Breast epithelium (tissue), 4 donors: Measurements from ENCODE around the gene LTB4R2. TPM values are rescaled to one million over a fixed set of nuclear protein-coding genes. Genes with fewer than 3 reads are reported as not detected.

Source experiments
- DNase-seq, 2 donors: peaks; one replicate each; pipeline ENCODE4 v3.0.0-alpha.2; 2019; ENCODE audit warnings: low spot score in 2 of 2
- H3K27ac ChIP-seq, 2 donors: fragments of 200-600 bp; sonication (generic) in 1 of 2; one replicate each; pipeline ENCODE4 v1.5.1; 2016 to 2019; ENCODE audit warnings: mild to moderate bottlenecking in 1 of 2
- H3K27me3 ChIP-seq, 2 donors: fragments of 200-600 bp; sonication (generic) in 1 of 2; one replicate each; pipeline versions ENCODE4 v1.5.1 to v1.6.0; 2017 to 2019; ENCODE audit warnings: control low read depth in 1 of 2, mild to moderate bottlenecking in 1 of 2
- H3K36me3 ChIP-seq: fragments of 200-600 bp; one replicate; pipeline ENCODE4 v1.5.1; 2019
- H3K4me1 ChIP-seq, 2 donors: fragments of 200-600 bp; sonication (generic); one replicate each; pipeline ENCODE4 v1.5.1; 2016 to 2019; ENCODE audit warnings: control low read depth in 1 of 2
- H3K4me3 ChIP-seq, 3 donors: fragments of 200-600 bp; sonication (generic); 1 replicate in 2 of 3; 2 replicates in 1 of 3; pipeline ENCODE4 v1.5.1; 2016 to 2019; ENCODE audit warnings: mild to moderate bottlenecking in 3 of 3, moderate library complexity in 2 of 3
- H3K9me3 ChIP-seq, 2 donors: fragments of 200-600 bp; sonication (generic) in 1 of 2; one replicate each; pipeline ENCODE4 v1.5.1; 2016 to 2019; ENCODE audit warnings: control low read depth in 1 of 2
- CTCF ChIP-seq, 3 donors: fragments of 450-650 bp; IDR thresholded peaks; one replicate each; pipeline ENCODE4 v1.5.1; 2016 to 2017; ENCODE audit warnings: antibody characterized with exemption in 3 of 3, mild to moderate bottlenecking in 3 of 3, moderate library complexity in 3 of 3
- POLR2A ChIP-seq: fragments of 450-650 bp; IDR thresholded peaks from one replicate; pipeline ENCODE4 v1.6.1; 2016; ENCODE audit warnings: antibody characterized with exemption, mild to moderate bottlenecking, moderate library complexity
- POLR2AphosphoS5 ChIP-seq, 3 donors: sonication (generic); formaldehyde crosslinking; IDR thresholded peaks; one replicate each; pipeline ENCODE4 v1.6.1; 2017; ENCODE audit warnings: antibody characterized with exemption in 3 of 3
- intact Hi-C: fragments of 100-400 bp; cut with DNase I; formaldehyde crosslinking; loops from one replicate; pipeline ENCODE4 v1.15.1; 2023; ENCODE audit warnings: low total_unique reads
- total RNA-seq, 3 donors: library from RNA; depleted of rRNA; stranded (reverse); fragments of >200 nt; gene quantifications; one replicate each; pipeline ENCODE4 v1.1.0, GENCODE V29; 2016

LTB4R2 gene
- total RNA-seq, 3 donors from 2014 or later, result 8.5 to 11.1 (median 9.4) TPM

GRCh38 chr14:24274101-24274543 lies 35.8 kb upstream of the LTB4R2 start:
- TF ChIP-seq POLR2A, result no peak
- DNase-seq, result no peak
- Histone ChIP-seq H3K36me3 (no peaks in the 10 kb centered on the region), H3K4me1 (no peaks in the 10 kb centered on the region), H3K9me3 (no peaks in the 10 kb centered on the region), H3K4me3 (no peak overlapping the region), H3K27ac (no peak overlapping the region), H3K27me3 (no peaks in the 10 kb centered on the region)
- intact Hi-C loops, result no loop called here

GRCh38 chr14:24277071-24277470 lies 32.9 kb upstream of the LTB4R2 start:
- H3K9me3 ChIP-seq, result no peaks in the 10 kb centered on the region
- H3K4me3 ChIP-seq, result no peak overlapping the region
- no peak overlapping the region for H3K27ac ChIP-seq
- H3K4me1 ChIP-seq, result no peaks in the 10 kb centered on the region
- TF ChIP-seq POLR2A (no peak), POLR2AphosphoS5 (IDR thresholded peaks at IDR 0.05) (no peak), CTCF (IDR thresholded peaks at IDR 0.05) (no peak)
- H3K27me3 ChIP-seq, result no peaks in the 10 kb centered on the region
- DNase-seq, result no peak
- intact Hi-C loops, result no loop called here
- no peaks in the 10 kb centered on the region for H3K36me3 ChIP-seq

- no peaks in the 10 kb centered on the region for H3K27me3 ChIP-seq
- DNase-seq, result no peak
- no peak overlapping the region for H3K4me3 ChIP-seq
- no peaks in the 10 kb centered on the region for H3K4me1 ChIP-seq
- H3K9me3 ChIP-seq, result no peaks in the 10 kb centered on the region
- H3K36me3 ChIP-seq, result no peaks in the 10 kb centered on the region
- TF ChIP-seq CTCF (IDR thresholded peaks at IDR 0.05) (no peak), POLR2A (no peak), POLR2AphosphoS5 (IDR thresholded peaks at IDR 0.05) (no peak)
- intact Hi-C loops, result no loop called here
- H3K27ac ChIP-seq, result peak overlapping the region in 1 of 2 donors; percentile 13
Observed at GRCh38 chr14:24277606-24278321, 32.2 kb upstream of the LTB4R2 start.

GRCh38 chr14:24278424-24278823 lies 31.5 kb upstream of the LTB4R2 start:
- H3K9me3 ChIP-seq, result no peaks in the 10 kb centered on the region
- no peak for DNase-seq
- H3K4me3 ChIP-seq, result no peak overlapping the region
- TF ChIP-seq POLR2AphosphoS5 (IDR thresholded peaks at IDR 0.05) (no peak), POLR2A (no peak), CTCF (IDR thresholded peaks at IDR 0.05) (no peak)
- no peaks in the 10 kb centered on the region for H3K4me1 ChIP-seq
- no peaks in the 10 kb centered on the region for H3K27me3 ChIP-seq
- no peak overlapping the region for H3K27ac ChIP-seq
- intact Hi-C loops, result no loop called here
- no peaks in the 10 kb centered on the region for H3K36me3 ChIP-seq

- Histone ChIP-seq H3K36me3 (no peaks in the 10 kb centered on the region), H3K27me3 (no peaks in the 10 kb centered on the region), H3K9me3 (no peaks in the 10 kb centered on the region), H3K27ac (peak overlapping the region in 1 of 2 donors; percentile 38), H3K4me3 (no peak overlapping the region), H3K4me1 (no peaks in the 10 kb centered on the region)
- TF ChIP-seq POLR2A (no peak), POLR2AphosphoS5 (IDR thresholded peaks at IDR 0.05) (no peak), CTCF (IDR thresholded peaks at IDR 0.05) (no peak)
- DNase-seq, result no peak
- intact Hi-C loops, result no loop called here
Observed at GRCh38 chr14:24279301-24280186, 30.4 kb upstream of the LTB4R2 start.
